ENCODE data around the gene PTPRJ. TPM values are rescaled to one million over a fixed set of nuclear protein-coding genes. Genes with fewer than 3 reads are reported as not detected.
A peak's percentile ranks its signal among the peaks of the same experiment; 100 is the strongest.
"Not testable (repeated sequence)": the region's sequence is repeated elsewhere in the genome, so short reads cannot be mapped to it uniquely, and the experiment has no call there.

PTPRJ gene
- polyA plus RNA-seq, 3 donors from 2014 or later: 10.0 to 19.0 (median 18.0) TPM

GRCh38 chr11:48019595-48019994 is 39.2 kb downstream of the PTPRJ start:
- H3K4me3 Mint-ChIP-seq: peak overlapping the region in 4 of 5 donors; percentile 22 to 82 (median 78)
- no peak for DNase-seq
- peaks cover 2 to 13% (median 4%) of the 10 kb centered on the region in 3 donors for H3K27me3 Mint-ChIP-seq (ENCODE audit: low read depth in 3 of 3)
- H3K36me3 Mint-ChIP-seq: peaks cover 0 to 4% (median 2%) of the 10 kb centered on the region in 3 donors
- peak overlapping the region; percentile 89 to 100 (median 96) for H3K27ac Mint-ChIP-seq
- peaks cover 83 to 94% of the 10 kb centered on the region in 2 donors for H3K4me1 Mint-ChIP-seq
- H3K9me3 Mint-ChIP-seq: no peaks in the 10 kb centered on the region

- no peaks in the 10 kb centered on the region for H3K9me3 Mint-ChIP-seq
- peaks cover 78 to 94% of the 10 kb centered on the region in 2 donors for H3K4me1 Mint-ChIP-seq
- peak; percentile 67 to 82 (median 68) for DNase-seq
- H3K27ac Mint-ChIP-seq: peak overlapping the region; percentile 89 to 100 (median 96)
- H3K36me3 Mint-ChIP-seq: peaks cover 0 to 4% (median 4%) of the 10 kb centered on the region in 3 donors
- peak overlapping the region; percentile 22 to 82 (median 75) for H3K4me3 Mint-ChIP-seq
- peaks cover 2 to 13% (median 4%) of the 10 kb centered on the region in 3 donors for H3K27me3 Mint-ChIP-seq (ENCODE audit: low read depth in 3 of 3)
Measured at GRCh38 chr11:48020092-48020755, 39.9 kb downstream of the PTPRJ start.

- not testable (repeated sequence) for DNase-seq, H3K36me3 Mint-ChIP-seq, H3K9me3 Mint-ChIP-seq
- H3K27ac Mint-ChIP-seq: peak overlapping the region; percentile 27 to 100 (median 96)
- peaks cover 4 to 10% (median 4%) of the 10 kb centered on the region in 3 donors for H3K27me3 Mint-ChIP-seq (ENCODE audit: low read depth in 3 of 3)
- peak overlapping the region in 1 of 5 donors; percentile 36 for H3K4me3 Mint-ChIP-seq
- peaks cover 76 to 94% of the 10 kb centered on the region in 2 donors for H3K4me1 Mint-ChIP-seq
Measured at GRCh38 chr11:48021201-48021820, 41.0 kb downstream of the PTPRJ start.

GRCh38 chr11:48022445-48022844 is 42.1 kb downstream of the PTPRJ start:
- no peaks in the 10 kb centered on the region for H3K9me3 Mint-ChIP-seq
- no peak overlapping the region for H3K4me3 Mint-ChIP-seq
- H3K4me1 Mint-ChIP-seq: peaks cover 66 to 82% of the 10 kb centered on the region in 2 donors
- DNase-seq: no peak
- H3K27me3 Mint-ChIP-seq (ENCODE audit: low read depth in 3 of 3): peaks cover 4 to 6% (median 4%) of the 10 kb centered on the region in 3 donors
- H3K36me3 Mint-ChIP-seq: peaks cover 4 to 7% (median 4%) of the 10 kb centered on the region in 3 donors
- H3K27ac Mint-ChIP-seq: peak overlapping the region; percentile 45 to 100 (median 65)

GRCh38 chr11:48023608-48024007 is 43.2 kb downstream of the PTPRJ start:
- H3K4me1 Mint-ChIP-seq: peaks cover 59 to 77% of the 10 kb centered on the region in 2 donors
- H3K36me3 Mint-ChIP-seq; H3K27me3 Mint-ChIP-seq (ENCODE audit: low read depth in 3 of 3); DNase-seq; H3K9me3 Mint-ChIP-seq; H3K4me3 Mint-ChIP-seq: not testable (repeated sequence)
- H3K27ac Mint-ChIP-seq: peak overlapping the region in 1 of 6 donors; percentile 100

GRCh38 chr11:48024635-48025071 is 44.3 kb downstream of the PTPRJ start:
- peaks cover 4 to 7% (median 4%) of the 10 kb centered on the region in 3 donors for H3K36me3 Mint-ChIP-seq
- H3K27ac Mint-ChIP-seq: peak overlapping the region in 4 of 6 donors; percentile 46 to 80 (median 68)
- H3K4me1 Mint-ChIP-seq: peaks cover 58 to 77% of the 10 kb centered on the region in 2 donors
- H3K9me3 Mint-ChIP-seq: no peaks in the 10 kb centered on the region
- H3K27me3 Mint-ChIP-seq (ENCODE audit: low read depth in 3 of 3): peaks cover 2 to 4% (median 4%) of the 10 kb centered on the region in 3 donors
- DNase-seq: no peak
- no peak overlapping the region for H3K4me3 Mint-ChIP-seq

- peaks cover 4 to 7% (median 4%) of the 10 kb centered on the region in 3 donors for H3K36me3 Mint-ChIP-seq
- peak overlapping the region; percentile 13 to 71 (median 53) for H3K27ac Mint-ChIP-seq
- no peak overlapping the region for H3K4me3 Mint-ChIP-seq
- peaks cover 58 to 76% of the 10 kb centered on the region in 2 donors for H3K4me1 Mint-ChIP-seq
- peaks cover 0 to 2% (median 0%) of the 10 kb centered on the region in 3 donors for H3K27me3 Mint-ChIP-seq (ENCODE audit: low read depth in 3 of 3)
- no peak for DNase-seq
- no peaks in the 10 kb centered on the region for H3K9me3 Mint-ChIP-seq
Measured at GRCh38 chr11:48025293-48025983, 45.1 kb downstream of the PTPRJ start.

- H3K27me3 Mint-ChIP-seq (ENCODE audit: low read depth in 3 of 3): peaks cover 0 to 2% (median 0%) of the 10 kb centered on the region in 3 donors
Measured at GRCh38 chr11:48025984-48026340, 45.6 kb downstream of the PTPRJ start.

GRCh38 chr11:48028914-48029680 is 48.7 kb downstream of the PTPRJ start:
- Mint-ChIP-seq H3K4me3 (peak overlapping the region in 2 of 5 donors; percentile 8 to 26), H3K4me1 (peaks cover 60 to 76% of the 10 kb centered on the region in 2 donors), H3K36me3 (peaks cover 4 to 7% (median 4%) of the 10 kb centered on the region in 3 donors), H3K9me3 (no peaks in the 10 kb centered on the region), H3K27me3 (ENCODE audit: low read depth in 3 of 3) (peaks cover 0 to 2% (median 0%) of the 10 kb centered on the region in 3 donors), H3K27ac (peak overlapping the region; percentile 29 to 78 (median 61))
- DNase-seq: no peak

More at GRCh38 chr11:48025984-48026340, 45.6 kb downstream of the PTPRJ start:
- peaks cover 52 to 71% of the 10 kb centered on the region in 2 donors for H3K4me1 Mint-ChIP-seq
- peaks cover 4 to 7% (median 4%) of the 10 kb centered on the region in 3 donors for H3K36me3 Mint-ChIP-seq
- no peaks in the 10 kb centered on the region for H3K9me3 Mint-ChIP-seq
- no peak for DNase-seq
- no peak overlapping the region for H3K4me3 Mint-ChIP-seq
- peak overlapping the region in 5 of 6 donors; percentile 13 to 71 (median 58) for H3K27ac Mint-ChIP-seq

GRCh38 chr11:48029681-48030290 is 49.4 kb downstream of the PTPRJ start:
- no peaks in the 10 kb centered on the region for H3K9me3 Mint-ChIP-seq
- peaks cover 0 to 2% (median 0%) of the 10 kb centered on the region in 3 donors for H3K27me3 Mint-ChIP-seq (ENCODE audit: low read depth in 3 of 3)
- no peak for DNase-seq
- peaks cover 2 to 4% (median 3%) of the 10 kb centered on the region in 3 donors for H3K36me3 Mint-ChIP-seq
- H3K27ac Mint-ChIP-seq: peak overlapping the region in 5 of 6 donors; percentile 55 to 74 (median 67)
- H3K4me3 Mint-ChIP-seq: no peak overlapping the region
- peaks cover 61 to 76% of the 10 kb centered on the region in 2 donors for H3K4me1 Mint-ChIP-seq

- H3K4me1 Mint-ChIP-seq: peaks cover 70 to 80% of the 10 kb centered on the region in 2 donors
- H3K9me3 Mint-ChIP-seq: no peaks in the 10 kb centered on the region
- no peak for DNase-seq
- peak overlapping the region in 1 of 5 donors; percentile 41 for H3K4me3 Mint-ChIP-seq
- H3K27me3 Mint-ChIP-seq (ENCODE audit: low read depth in 3 of 3): no peaks in the 10 kb centered on the region
- peak overlapping the region in 5 of 6 donors; percentile 50 to 66 (median 60) for H3K27ac Mint-ChIP-seq
- peaks cover 0 to 4% (median 2%) of the 10 kb centered on the region in 3 donors for H3K36me3 Mint-ChIP-seq
Measured at GRCh38 chr11:48031602-48032001, 51.2 kb downstream of the PTPRJ start.

- H3K27ac Mint-ChIP-seq: peak overlapping the region in 4 of 6 donors; percentile 17 to 60 (median 47)
- no peak for DNase-seq
- H3K27me3 Mint-ChIP-seq (ENCODE audit: low read depth in 3 of 3): no peaks in the 10 kb centered on the region
- H3K4me3 Mint-ChIP-seq: no peak overlapping the region
- H3K36me3 Mint-ChIP-seq: peaks cover under 1 to 8% (median 2%) of the 10 kb centered on the region in 3 donors
- no peaks in the 10 kb centered on the region for H3K9me3 Mint-ChIP-seq
- peaks cover 73 to 86% of the 10 kb centered on the region in 2 donors for H3K4me1 Mint-ChIP-seq
Measured at GRCh38 chr11:48032721-48033120, 52.4 kb downstream of the PTPRJ start.

Measured in immature natural killer cell (primary cell).